Prostate gland (tissue), 2 donors: Measurements from ENCODE around the gene TMBIM6.

Experiments
- CTCF ChIP-seq, 4 experiments: fragments of 200-600 bp in 2 of 4; fragments of 450-650 bp in 2 of 4; sonication (generic) in 2 of 4; IDR thresholded peaks; 1 replicate in 3 of 4; 2 replicates in 1 of 4; pipeline ENCODE4 v1.5.1; 2016 to 2019; ENCODE audit warnings: antibody characterized with exemption in 4 of 4, mild to moderate bottlenecking in 2 of 4, moderate library complexity in 2 of 4
- POLR2A ChIP-seq: fragments of 450-650 bp; IDR thresholded peaks from one replicate; pipeline ENCODE4 v1.6.1; 2016; ENCODE audit warnings: antibody characterized with exemption, mild to moderate bottlenecking
- POLR2AphosphoS5 ChIP-seq: sonication (generic); formaldehyde crosslinking; IDR thresholded peaks from one replicate; pipeline ENCODE4 v1.6.1; 2017; ENCODE audit warnings: antibody characterized with exemption

DNA sequence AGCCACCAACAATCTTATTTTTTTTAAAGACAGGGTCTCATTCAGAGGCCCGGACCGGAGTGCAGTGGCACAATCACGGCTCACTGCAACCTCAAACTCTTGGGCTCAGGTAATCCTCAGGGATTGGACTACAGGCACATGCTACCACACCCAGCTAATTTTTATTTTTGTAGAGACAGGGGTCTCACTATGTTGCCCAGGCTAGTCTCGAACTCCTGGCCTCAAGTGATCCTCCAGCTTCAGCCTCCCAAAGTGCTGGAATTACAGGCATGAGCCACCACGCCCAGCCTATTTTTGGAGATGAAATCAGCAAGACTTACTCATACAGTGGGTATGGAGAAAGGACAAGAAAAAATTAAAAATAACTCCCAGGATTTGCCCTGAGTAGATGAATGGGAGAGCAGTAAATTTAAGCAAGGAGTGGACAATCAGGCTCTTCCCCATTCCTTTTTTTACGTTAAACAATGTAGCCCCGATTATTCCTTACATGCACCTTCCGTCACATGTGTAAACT, 47.4 kb upstream of the TMBIM6 start:
- TF ChIP-seq CTCF (IDR thresholded peaks at IDR 0.05) (no peak), POLR2AphosphoS5 (no peak), POLR2A (no peak)
